NOMO-1 treated with dmso at 0.1 percent for 144 hours (cell line): Measurements from ENCODE around the gene SLC12A7.

Experiments
- DNase-seq: peaks from one replicate; lab custom pipeline; 2025; ENCODE audit not compliant: unreplicated experiment; lab: John Stamatoyannopoulos, UW

Gene SLC12A7

GRCh38 chr5:1112596-1113331 is 901 bp upstream of the SLC12A7 start:
- no peak for DNase-seq

GRCh38 chr5:1111241-1111726 is 579 bp downstream of the SLC12A7 start:
- DNase-seq, result no peak

GRCh38 chr5:1110307-1111240 is 1.3 kb downstream of the SLC12A7 start:
- no peak for DNase-seq

GRCh38 chr5:1109542-1110306 is 2.1 kb downstream of the SLC12A7 start:
- DNase-seq, result no peak

GRCh38 chr5:1108865-1109174 is 3.0 kb downstream of the SLC12A7 start:
- DNase-seq, result no peak

GRCh38 chr5:1108023-1108864 is 3.6 kb downstream of the SLC12A7 start:
- DNase-seq, result peak; percentile 23

- DNase-seq, result no peak
Measured at GRCh38 chr5:1107167-1108022, 4.5 kb downstream of the SLC12A7 start.

GRCh38 chr5:1106385-1107166 is 5.3 kb downstream of the SLC12A7 start:
- no peak for DNase-seq

GRCh38 chr5:1105350-1106265 is 6.3 kb downstream of the SLC12A7 start:
- peak; percentile 17 for DNase-seq

- no peak for DNase-seq
Measured at GRCh38 chr5:1104327-1105006, 7.4 kb downstream of the SLC12A7 start.

GRCh38 chr5:1103505-1104326 is 8.1 kb downstream of the SLC12A7 start:
- DNase-seq, result no peak

- no peak for DNase-seq
Measured at GRCh38 chr5:1103093-1103492, 8.8 kb downstream of the SLC12A7 start.

- DNase-seq, result no peak
Measured at GRCh38 chr5:1101961-1102713, 9.7 kb downstream of the SLC12A7 start.

- DNase-seq, result no peak
Measured at GRCh38 chr5:1100664-1101574, 10.9 kb downstream of the SLC12A7 start.
